HG03520 (cell line): ENCODE measurements around the gene CEP120.

Experiments used
- ATAC-seq: cut with Tn5 transposase; IDR thresholded peaks from one replicate; pipeline ENCODE4 v1.9.1; 2021; ENCODE audit warnings: mild to moderate bottlenecking, moderate library complexity; ENCODE audit not compliant: unreplicated experiment

The CEP120 gene

DNA sequence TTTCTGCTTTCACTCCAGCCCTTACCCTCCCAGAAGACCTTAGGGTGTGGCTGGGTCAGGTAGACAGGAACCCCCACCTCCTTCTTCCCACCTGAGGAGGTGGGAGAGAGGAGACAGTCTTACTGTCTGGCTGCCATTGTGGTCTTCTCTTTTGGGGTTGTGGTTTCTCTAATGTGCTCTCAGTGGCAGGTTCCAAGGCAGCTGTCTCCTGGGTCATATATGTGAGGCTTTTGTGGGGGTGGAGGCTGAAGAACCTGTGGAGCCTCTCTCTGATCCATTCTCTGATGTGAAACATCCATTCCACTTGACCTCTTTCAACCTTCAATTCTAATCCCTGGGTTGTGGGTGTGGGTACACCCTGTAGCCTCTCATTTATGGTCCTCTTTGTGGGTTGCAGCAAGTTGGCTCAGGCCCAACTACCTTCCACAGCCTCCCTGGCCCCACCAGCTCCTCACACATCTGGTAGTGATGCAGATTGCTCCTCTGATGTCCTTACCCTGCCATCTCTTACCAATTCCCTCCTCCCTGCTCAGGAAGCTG lies 118.4 kb downstream of the CEP120 start:
- ATAC-seq: no peak

DNA sequence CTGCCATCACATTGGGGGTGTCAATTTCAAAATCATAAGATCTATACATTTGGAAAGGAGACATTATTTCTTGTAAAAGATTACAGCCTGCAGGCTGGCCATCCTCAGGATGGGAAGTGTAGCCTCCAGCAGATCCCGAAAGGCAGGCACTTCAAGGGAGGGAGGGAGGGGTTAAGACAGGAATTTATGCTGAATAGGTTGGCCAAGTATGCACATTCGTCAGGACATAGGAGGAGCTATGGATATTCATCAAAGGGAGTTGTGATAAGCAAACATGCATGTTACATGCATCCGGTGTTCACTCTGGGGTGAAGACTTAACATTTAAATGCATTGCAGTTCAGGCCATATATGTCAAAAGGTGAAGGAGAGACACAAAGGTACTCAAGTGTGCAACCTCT lies 119.4 kb downstream of the CEP120 start:
- ATAC-seq: no peak

DNA sequence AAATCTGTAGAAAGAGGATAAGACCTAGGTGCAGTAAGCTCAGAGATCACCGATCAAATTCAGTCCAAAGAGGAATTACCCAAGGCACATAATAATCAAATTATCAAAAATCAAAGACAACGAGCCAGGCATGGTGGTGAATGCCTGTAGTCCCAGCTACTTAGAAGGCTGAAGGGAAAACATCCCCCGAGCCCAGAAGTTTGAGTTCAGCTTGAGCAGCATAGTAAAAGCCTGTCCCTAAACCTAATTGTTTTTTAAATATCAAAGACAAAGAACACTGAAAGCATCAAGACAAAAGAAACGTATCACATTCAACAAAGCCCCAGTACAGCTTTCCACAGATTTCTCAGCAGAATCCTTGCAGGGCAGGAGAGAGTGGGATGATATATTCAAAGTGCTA lies 122.9 kb downstream of the CEP120 start:
- ATAC-seq: no peak

DNA sequence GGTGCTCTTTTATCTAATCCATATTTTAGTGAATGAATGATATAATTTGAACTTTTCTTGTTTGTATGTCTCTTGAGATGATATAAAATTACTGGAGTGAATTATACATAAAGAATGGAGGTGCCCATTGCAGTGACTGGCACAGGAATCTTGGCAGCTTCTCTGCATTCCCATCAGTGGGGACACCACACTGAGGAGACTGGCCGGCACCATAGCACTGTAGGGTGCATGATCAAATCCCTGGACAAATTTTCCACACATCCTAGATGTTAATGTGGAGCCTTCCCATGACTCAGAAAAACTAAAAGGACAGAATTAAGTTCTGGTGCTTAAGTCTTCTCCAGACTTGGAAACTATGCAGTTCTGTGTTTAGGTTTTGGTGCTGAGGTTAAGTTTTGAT lies 124.1 kb downstream of the CEP120 start:
- ATAC-seq: no peak

DNA sequence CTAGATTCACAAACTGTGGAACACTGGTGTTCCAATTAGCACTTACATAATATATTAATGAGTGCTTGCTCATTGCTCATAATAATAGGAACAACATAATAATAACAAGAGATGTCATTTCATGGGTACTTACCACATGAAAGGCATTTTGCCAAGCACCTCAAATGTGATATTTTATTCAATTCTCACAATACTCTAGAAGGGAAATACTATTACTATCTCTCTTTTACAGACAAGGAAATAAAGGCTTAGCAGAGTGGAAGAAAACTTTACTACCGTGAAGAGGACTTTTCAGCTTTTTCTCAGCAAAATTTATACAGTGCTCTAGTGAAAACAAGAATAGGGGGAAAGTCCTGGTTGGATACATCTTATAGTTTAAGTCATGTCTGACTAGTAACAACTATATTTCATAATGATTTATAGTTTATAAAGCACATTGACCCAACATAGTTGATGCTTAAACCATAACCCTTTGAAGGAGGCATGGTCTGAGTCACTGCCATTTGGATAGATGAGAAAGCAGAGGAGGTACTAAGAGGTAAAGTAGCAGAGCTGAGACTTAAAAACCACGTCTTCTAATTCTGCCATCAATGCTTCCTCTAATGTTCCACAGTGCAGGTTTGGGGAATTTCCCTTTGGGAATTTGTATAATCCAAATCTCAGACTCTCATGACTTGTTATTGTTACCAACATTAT lies 124.7 kb downstream of the CEP120 start:
- ATAC-seq: no peak

DNA sequence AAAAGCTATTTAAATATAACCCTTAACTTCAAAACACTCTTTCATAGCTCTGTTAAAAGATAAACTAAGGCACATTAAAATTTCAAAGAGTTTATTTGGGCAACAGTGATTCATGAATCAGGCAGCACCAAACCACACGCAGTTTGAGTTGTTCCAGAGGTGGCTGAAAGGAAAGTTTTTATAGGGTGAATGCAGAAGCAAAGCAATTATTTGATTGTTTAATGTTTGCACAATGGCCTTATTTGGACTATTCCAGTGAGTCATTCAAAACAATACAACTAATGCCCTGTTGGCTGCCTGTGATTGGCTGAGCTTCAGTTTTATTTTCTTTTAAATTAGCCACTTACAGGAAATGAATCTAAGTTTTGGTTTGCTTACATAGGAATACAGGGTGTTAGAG lies 125.3 kb downstream of the CEP120 start:
- ATAC-seq: no peak

DNA sequence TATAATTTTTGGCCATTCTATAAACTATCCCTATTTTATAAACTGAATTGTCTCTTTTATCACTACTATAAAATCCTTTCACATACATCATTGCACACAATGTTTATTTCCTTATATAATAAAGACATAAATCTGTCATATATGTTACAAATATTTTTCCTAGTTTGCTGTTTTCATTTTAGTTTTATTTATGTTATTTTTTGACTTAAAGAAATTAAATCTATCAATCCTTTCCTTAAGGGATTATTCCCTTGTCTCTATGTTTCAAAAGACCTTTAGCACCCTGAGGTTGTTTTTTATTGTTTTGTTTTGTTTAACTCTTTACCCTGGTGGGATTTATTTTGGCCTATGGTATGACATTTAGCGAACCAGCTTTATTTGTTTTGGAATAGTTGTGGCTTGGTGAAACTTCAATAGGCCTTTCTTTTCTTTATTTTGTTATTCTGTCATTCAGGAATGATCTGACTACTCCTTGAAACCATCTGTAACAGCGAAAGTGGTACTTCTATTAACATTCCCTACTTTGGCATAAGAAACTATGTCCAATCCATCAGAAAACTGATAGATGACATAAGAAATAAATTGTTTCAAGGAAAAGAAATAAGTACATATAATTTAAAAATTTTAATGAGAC lies 125.9 kb downstream of the CEP120 start:
- no peak for ATAC-seq
